PC-9 (cell line): ENCODE results near the gene GPRIN2.
A peak's percentile ranks its signal among the peaks of the same experiment; 100 is the strongest.
"Not testable (repeated sequence)": the region's sequence is repeated elsewhere in the genome, so short reads cannot be mapped to it uniquely, and the experiment has no call there.

Source experiments
- CTCF ChIP-seq: fragments of 200-600 bp; sonication (generic); conservative IDR thresholded peaks from 2 replicates; pipeline ENCODE4 v1.6.1; 2017; ENCODE audit warnings: mixed run types, antibody characterized with exemption, mild to moderate bottlenecking, moderate library complexity
- EZH2 ChIP-seq: fragments of 200-600 bp; sonication (generic); IDR thresholded peaks from 2 replicates; pipeline ENCODE4 v1.8.0; 2017; ENCODE audit warnings: antibody characterized with exemption, low read depth

GRCh38 chr10:46565591-46566332 lies 9.3 kb upstream of the GPRIN2 start:
- TF ChIP-seq CTCF, result peak; percentile 82
- not testable (repeated sequence) for TF ChIP-seq EZH2
